ENCODE results near the gene BMP8A.

The BMP8A gene

DNA sequence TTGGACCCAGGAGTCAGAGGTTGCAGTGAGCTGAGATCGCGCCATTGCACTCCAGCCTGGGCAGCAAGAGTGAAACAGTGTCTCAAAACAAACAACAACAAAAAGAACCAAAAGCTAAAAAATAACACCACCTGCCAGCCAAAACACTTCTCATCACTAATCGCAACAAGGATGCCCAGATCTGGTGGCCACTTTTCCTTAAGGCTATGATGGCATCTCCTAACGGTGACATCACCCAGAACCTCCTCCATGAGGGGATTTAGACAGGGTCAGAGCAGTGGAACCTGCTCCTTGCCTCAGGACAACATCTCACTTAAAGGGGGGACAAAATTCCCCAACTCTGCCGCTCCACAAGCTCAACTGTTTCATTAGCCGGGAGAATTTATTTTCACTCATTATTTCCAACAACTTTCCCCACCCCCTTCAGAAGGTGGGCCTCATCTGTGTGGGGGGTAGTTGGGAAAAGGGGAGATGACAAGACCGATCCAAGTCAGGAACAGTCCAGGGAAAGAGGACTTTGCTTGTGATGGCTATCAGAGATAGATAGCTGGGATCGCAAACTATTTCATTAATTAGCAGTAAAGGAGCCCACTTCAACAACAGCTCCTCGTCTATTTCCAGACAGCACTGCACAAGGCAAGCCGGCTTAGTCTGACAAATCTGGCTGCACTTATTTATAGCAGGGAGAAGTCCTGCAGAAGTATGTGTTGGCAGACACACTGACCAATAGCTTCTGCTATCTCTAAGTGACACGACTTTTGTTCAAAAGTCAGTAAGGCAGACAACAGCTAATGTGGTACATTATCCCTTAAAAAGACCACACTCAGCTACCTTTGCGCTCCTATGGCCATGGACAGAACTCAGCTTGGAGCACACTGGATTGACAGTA lies 82.5 kb downstream of the BMP8A start:
- H3K4me1 ChIP-seq (ENCODE audit: insufficient read depth, low read length), result peaks cover 49% of the 10 kb centered on the region
- TF ChIP-seq, protein P1, sequence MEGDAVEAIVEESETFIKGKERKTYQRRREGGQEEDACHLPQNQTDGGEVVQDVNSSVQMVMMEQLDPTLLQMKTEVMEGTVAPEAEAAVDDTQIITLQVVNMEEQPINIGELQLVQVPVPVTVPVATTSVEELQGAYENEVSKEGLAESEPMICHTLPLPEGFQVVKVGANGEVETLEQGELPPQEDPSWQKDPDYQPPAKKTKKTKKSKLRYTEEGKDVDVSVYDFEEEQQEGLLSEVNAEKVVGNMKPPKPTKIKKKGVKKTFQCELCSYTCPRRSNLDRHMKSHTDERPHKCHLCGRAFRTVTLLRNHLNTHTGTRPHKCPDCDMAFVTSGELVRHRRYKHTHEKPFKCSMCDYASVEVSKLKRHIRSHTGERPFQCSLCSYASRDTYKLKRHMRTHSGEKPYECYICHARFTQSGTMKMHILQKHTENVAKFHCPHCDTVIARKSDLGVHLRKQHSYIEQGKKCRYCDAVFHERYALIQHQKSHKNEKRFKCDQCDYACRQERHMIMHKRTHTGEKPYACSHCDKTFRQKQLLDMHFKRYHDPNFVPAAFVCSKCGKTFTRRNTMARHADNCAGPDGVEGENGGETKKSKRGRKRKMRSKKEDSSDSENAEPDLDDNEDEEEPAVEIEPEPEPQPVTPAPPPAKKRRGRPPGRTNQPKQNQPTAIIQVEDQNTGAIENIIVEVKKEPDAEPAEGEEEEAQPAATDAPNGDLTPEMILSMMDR (IDR thresholded peaks at IDR 0.05; ENCODE audit: borderline replicate concordance, extremely low read depth, low read length, poor library complexity, severe bottlenecking), result no peak
- no peak for TF ChIP-seq EZH2 (IDR thresholded peaks at IDR 0.05; ENCODE audit: borderline replicate concordance, low read depth, low read length, severe bottlenecking)
- H3K9ac ChIP-seq (ENCODE audit: low read depth, low read length), result peak overlapping the region; percentile 93
- peak overlapping the region; percentile 88 for H3K4me2 ChIP-seq (ENCODE audit: insufficient read depth, low read length)
- no peaks in the 10 kb centered on the region for H3K27me3 ChIP-seq (ENCODE audit: insufficient read depth, low read length, poor library complexity)
- H2AFZ ChIP-seq (ENCODE audit: low read depth, low read length), result no peak overlapping the region
- H3K36me3 ChIP-seq (ENCODE audit: insufficient read depth, low read length), result peaks cover 67% of the 10 kb centered on the region
- no peak for ATAC-seq (ENCODE audit: insufficient read depth, low read depth)
- peak overlapping the region; percentile 81; the same call in 1 of the 2 replicates for H3K27ac ChIP-seq (ENCODE audit: low read length)
- DNase-seq, result no peak
- H3K79me2 ChIP-seq (ENCODE audit: insufficient read depth, low read length), result peaks cover 69% of the 10 kb centered on the region
- H3K9me3 ChIP-seq (ENCODE audit: insufficient read depth, low read length, severe bottlenecking), result no peaks in the 10 kb centered on the region
- peak overlapping the region; percentile 79 to 97; a peak in 3 of 4 replicates for H3K4me3 ChIP-seq (ENCODE audit: low read depth in 1 of 2, low read length in 2 of 2)
- peaks cover 65% of the 10 kb centered on the region for H4K20me1 ChIP-seq (ENCODE audit: insufficient read depth, low read length)

DNA sequence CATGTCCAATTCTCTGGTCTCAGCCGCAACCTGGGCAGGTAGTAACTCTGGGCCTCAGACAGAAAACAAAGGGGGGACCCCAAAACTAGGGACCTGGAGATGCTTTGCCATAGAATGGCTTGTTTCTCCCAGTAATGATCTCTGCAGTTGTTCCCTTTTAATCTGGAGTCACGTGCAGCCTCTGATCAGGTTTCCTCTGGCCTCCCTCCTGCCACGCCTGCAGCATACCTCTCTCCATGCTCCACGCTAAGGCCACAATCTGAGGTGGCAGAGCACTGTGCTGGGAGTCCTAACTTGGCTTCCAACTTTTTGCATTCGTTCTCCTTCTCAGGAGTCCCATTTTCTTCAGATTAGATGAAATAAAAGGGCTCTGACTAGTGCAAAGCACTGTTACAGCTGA lies 83.2 kb downstream of the BMP8A start:
- H3K4me2 ChIP-seq (ENCODE audit: insufficient read depth, low read length), result peak overlapping the region; percentile 88
- no peaks in the 10 kb centered on the region for H3K9me3 ChIP-seq (ENCODE audit: insufficient read depth, low read length, severe bottlenecking)
- DNase-seq, result no peak
- H3K79me2 ChIP-seq (ENCODE audit: insufficient read depth, low read length), result peaks cover 64% of the 10 kb centered on the region
- H3K4me3 ChIP-seq (ENCODE audit: low read depth in 1 of 2, low read length in 2 of 2), result peak overlapping the region; percentile 79 to 97; a peak in 3 of 4 replicates
- H3K9ac ChIP-seq (ENCODE audit: low read depth, low read length), result peak overlapping the region; percentile 93
- no peak overlapping the region for H2AFZ ChIP-seq (ENCODE audit: low read depth, low read length)
- no peaks in the 10 kb centered on the region for H3K27me3 ChIP-seq (ENCODE audit: insufficient read depth, low read length, poor library complexity)
- H4K20me1 ChIP-seq (ENCODE audit: insufficient read depth, low read length), result peaks cover 59% of the 10 kb centered on the region
- H3K27ac ChIP-seq (ENCODE audit: low read length), result peak overlapping the region; percentile 81
- TF ChIP-seq, protein P1 (IDR thresholded peaks at IDR 0.05; ENCODE audit: borderline replicate concordance, extremely low read depth, low read length, poor library complexity, severe bottlenecking), result no peak
- TF ChIP-seq EZH2 (IDR thresholded peaks at IDR 0.05; ENCODE audit: borderline replicate concordance, low read depth, low read length, severe bottlenecking), result no peak
- peaks cover 49% of the 10 kb centered on the region for H3K4me1 ChIP-seq (ENCODE audit: insufficient read depth, low read length)
- peaks cover 61% of the 10 kb centered on the region for H3K36me3 ChIP-seq (ENCODE audit: insufficient read depth, low read length)
- no peak for ATAC-seq (ENCODE audit: insufficient read depth, low read depth)

All from DND-41 (cell line).